ENCODE results near the gene RAB3A.
"Not testable (repeated sequence)": the region's sequence is repeated elsewhere in the genome, so short reads cannot be mapped to it uniquely, and the experiment has no call there.

RAB3A gene

GRCh38 chr19:18223860-18224524 lies 20.1 kb upstream of the RAB3A start:
- DNase-seq: peak; percentile 42

- no peak for DNase-seq
Measured at GRCh38 chr19:18221815-18222725, 18.2 kb upstream of the RAB3A start.

GRCh38 chr19:18220632-18221275 lies 16.9 kb upstream of the RAB3A start:
- DNase-seq: no peak

DNA sequence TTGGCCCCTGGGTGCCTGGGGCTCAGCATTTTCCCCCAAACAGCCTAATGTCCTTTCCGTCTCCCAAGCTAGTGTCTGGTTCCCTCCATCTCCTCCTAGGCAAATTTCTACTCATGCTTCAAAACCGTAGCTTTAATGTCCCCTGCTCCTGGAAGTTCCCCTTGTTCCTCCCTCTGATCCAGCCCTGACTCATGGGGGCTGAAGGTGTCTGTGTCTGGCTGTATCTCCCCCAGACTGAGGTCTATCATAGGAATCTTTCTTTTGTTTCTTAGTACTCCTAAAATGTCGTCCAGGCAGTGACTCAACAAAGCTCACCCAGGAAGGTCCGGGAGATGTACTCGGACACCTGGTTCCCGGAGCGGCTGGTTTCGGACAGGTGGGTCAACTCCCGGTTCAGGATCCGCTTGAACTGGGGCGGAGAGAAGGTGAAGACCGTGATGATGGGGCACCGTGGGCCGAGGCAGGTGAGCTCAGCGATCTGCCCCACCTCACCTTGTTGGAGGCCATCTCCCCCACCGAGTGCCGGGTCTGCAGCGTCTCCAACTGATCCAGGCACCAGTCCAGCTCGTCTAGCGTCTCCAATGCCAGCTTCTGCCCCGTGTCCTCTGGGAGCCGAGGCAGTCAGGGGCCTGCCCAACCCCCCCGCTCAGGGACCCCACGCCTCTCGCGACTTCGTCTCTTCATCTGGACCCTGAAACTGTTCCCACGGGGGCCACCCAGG lies 16.2 kb upstream of the RAB3A start:
- no peak for DNase-seq

DNA sequence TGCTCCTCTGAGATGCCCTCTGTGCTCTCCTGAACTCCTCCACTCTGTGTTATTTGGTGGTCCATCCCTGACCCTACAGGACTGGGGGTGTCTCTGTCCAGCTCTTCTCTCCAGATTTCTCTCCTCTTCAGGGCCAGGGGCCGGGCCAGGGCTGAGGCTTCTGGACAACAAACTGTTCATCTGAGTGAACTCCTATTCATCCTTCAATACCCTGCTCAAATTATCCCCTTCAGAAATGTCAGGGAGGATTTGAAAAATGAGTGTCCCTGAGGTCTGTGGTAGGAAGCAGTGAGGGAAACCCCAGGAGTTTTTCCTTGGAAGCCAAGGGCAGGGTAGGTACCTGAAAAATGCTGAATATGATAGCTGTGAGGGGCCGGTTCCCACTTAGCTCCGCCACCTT lies 14.8 kb upstream of the RAB3A start:
- no peak for DNase-seq

GRCh38 chr19:18218159-18218558 lies 14.3 kb upstream of the RAB3A start:
- DNase-seq: no peak

DNA sequence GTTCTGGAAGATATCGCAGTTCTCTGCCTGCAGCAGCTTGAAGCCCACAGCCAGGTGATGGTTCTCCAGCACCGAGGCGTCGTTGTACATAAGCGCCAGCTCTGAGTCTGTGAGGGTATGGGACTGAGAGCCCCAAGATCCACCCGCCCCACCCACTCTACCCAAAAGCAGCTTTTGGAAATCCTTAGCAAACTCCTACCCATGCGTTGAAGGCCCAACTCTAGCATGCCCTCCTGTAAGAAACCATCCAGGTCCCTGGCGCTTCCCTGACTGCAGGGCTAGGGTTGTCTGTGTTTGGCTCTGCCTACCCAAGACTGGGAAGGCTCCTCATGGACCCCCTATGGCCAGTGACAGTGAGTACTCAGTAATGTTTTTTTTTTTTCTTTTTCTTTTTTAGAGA lies 12.9 kb upstream of the RAB3A start:
- DNase-seq: no peak

GRCh38 chr19:18214779-18215433 lies 11.1 kb upstream of the RAB3A start:
- no peak for DNase-seq

- DNase-seq: no peak
Measured at GRCh38 chr19:18211683-18212082, 7.8 kb upstream of the RAB3A start.

GRCh38 chr19:18209912-18210311 lies 6.1 kb upstream of the RAB3A start:
- DNase-seq: not testable (repeated sequence)

GRCh38 chr19:18208098-18208951 lies 4.5 kb upstream of the RAB3A start:
- DNase-seq: no peak

DNA sequence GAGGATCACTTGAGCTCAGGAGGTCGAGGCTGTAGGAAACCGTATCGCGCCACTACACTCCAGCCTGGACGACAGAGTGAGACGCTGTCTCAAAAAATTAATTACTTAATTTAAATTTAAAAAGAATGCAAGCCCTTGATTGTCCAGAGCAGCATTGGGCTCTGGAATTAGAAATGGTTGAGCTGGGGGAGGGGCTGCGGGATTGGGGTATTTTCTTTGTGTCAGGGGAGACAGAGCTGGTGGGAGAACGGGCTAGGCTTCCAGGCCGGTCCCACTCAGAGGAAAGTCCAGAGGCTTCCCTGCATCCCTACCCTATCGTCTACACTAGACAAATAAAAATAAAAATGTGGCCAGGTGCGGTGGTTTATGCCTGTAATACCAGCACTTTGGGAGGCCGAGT lies 2.2 kb upstream of the RAB3A start:
- DNase-seq: no peak

GRCh38 chr19:18205200-18205892 lies 1.5 kb upstream of the RAB3A start:
- DNase-seq: peak; percentile 51

DNA sequence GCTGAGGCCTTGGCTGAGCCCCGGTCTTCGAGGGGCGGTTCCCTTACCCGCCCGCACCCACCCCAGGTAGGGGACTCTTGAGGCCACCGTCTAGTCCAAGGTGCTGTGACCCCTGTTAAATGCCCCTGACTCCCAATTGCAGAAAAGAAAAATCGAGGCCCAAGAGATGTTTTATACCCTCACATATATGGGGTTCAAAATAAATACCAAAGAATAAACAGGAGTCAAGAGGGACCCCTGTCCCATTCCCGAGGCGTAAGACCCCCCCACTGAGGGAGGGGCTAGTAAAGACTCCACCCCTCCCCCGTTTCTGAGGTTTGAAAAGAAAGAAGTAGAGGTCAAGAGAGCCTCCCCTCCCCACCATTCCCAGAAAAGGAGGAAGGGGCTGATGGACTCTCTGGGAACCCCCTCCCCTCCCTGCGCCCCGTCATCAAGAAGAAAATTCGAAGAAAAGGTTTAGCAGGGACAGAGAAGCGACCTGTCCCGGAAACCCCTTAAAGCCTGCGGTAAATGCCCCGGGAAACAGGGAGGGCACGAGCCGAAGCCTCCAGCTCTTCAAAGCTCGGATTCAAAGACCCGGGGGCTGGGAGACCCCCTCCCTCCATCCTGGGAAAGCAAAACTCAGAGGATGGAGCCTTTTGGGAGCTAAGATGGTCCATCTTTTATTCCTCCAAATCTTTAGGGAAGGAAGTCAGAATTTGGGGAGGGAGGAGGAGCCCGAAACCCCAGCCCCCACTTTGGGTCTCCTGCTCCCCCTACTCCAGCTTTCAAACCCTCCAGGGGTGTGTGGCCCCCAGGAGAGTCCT lies 755 bp upstream of the RAB3A start:
- peak; percentile 92 for DNase-seq

- no peak for DNase-seq
Measured at GRCh38 chr19:18203408-18203862, 407 bp downstream of the RAB3A start.

GRCh38 chr19:18202778-18203407 lies 949 bp downstream of the RAB3A start:
- peak; percentile 73 for DNase-seq

- DNase-seq: no peak
Measured at GRCh38 chr19:18202397-18202777, 1.5 kb downstream of the RAB3A start.

DNA sequence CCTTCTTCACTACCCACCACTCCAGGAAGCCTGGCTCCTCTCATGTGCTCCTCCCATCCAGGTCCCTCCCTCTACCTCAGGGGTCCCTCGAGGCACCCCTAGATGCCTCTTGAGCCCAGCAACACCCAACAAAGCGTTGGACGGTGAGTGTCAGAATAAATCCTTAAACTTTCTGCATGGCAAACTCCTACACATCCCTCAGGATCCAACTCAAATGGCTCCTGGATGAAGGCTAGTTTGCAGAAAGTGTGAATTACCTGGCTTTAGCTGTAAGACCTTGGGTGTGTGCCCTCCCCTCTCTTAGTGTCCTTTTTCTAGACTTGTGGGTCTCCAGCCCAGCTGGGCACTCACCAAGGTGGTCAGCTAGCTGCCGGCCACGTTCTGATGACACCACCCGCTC lies 5.5 kb downstream of the RAB3A start:
- no peak for DNase-seq

DNA sequence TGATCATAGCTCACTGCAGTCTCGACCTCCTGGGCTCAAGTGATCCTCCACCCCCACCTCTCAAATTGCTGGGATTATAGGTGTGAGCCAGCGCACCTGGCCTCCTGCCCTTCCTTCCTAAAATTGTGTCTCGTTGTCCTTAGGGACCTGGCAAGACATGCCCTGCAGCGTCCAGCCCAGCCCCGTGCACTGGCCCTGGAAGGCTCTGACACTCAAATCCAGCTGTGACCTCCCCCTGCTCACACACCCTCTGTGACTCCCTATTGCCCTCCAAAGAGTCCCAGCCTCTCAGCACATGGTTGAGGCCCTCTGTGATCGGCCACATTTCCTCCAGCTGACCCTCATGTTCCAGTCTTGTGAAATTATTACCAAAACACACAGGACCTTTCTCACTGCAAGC lies 5.9 kb downstream of the RAB3A start:
- DNase-seq: no peak

All from retina (tissue), 1 donor.